Activated CD4-positive, alpha-beta T cell treated with anti-CD3 and anti-CD28 coated beads, Interleukin-2, amount 50 U/mL, for 1 hour (primary cell): ENCODE measurements around the gene SYTL3.

Experiments used
- DNase-seq: peaks from one replicate; pipeline ENCODE4 v3.0.0-alpha.2; 2020

The SYTL3 gene

DNA sequence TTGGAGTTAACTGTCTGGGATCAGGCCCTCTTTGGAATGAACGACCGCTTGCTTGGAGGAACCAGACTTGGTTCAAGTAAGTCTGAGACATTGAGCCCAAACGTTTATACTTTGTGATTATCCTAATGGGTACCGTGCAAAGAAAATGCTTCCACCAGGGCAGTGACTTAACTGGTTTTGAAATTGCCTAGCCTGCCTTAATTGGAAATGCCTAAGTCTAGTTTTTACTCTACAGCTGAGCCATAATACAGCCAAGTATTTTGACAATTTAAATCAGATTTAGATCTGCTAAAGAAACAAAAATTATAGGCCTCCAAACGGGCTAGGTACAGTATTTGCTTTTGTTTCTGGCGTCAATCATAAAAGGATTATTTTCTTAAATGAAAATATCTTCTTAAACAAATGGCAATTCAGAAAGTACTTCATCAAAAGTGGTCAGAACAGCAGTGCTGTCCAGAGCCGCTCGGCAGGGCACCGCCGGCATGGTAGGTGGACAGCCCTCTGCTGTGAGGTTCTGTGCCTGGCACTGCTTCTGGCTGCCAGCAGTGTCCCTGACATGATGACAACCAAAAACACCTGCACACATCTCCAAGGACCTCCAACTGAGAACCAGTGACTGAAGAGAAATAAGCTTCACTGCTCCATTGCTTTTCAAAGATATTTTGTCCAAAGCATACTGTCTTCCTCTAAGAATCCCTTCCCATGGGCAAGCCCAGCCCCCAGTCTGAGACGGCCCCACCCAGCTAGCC is 113.8 kb downstream of the SYTL3 start:
- DNase-seq, result peak; percentile 24

DNA sequence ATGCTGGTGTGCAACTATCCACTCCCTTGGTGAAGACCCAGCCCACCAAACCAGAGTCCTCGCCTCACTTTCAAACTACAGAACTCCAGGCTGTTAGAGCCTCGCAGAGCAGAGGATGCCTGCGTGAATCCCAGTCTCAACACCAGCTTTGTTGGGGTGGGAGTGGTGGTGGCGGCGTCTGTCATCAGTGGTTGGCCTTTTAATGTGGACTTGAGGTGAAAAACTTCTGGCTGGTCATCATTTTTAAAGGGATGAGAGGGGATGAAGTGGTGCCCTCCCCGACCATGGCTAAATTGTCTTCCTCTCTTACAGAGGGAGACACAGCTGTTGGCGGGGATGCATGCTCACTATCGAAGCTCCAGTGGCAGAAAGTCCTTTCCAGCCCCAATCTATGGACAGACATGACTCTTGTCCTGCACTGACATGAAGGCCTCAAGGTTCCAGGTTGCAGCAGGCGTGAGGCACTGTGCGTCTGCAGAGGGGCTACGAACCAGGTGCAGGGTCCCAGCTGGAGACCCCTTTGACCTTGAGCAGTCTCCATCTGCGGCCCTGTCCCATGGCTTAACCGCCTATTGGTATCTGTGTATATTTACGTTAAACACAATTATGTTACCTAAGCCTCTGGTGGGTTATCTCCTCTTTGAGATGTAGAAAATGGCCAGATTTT is 114.5 kb downstream of the SYTL3 start:
- peak; percentile 35 for DNase-seq

DNA sequence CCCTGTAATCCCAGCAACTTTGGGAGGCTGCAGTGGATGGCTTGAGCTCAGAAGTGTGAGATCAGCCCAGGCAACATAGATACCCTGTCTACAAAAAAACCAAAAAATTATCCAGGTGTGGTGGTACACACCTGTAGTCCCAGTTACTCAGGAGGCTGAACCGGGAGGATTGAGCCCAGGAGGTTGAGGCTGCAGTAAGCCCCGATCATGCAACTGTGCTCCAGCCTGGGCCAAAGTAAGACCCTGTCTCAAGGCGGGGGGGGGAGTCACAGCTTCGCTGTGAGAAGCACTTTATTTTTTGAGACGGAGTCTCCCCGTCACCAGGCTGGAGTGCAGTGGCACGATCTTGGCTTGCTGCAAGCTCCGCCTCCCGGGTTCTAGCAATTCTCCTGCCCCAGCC is 115.1 kb downstream of the SYTL3 start:
- DNase-seq, result peak; percentile 41

DNA sequence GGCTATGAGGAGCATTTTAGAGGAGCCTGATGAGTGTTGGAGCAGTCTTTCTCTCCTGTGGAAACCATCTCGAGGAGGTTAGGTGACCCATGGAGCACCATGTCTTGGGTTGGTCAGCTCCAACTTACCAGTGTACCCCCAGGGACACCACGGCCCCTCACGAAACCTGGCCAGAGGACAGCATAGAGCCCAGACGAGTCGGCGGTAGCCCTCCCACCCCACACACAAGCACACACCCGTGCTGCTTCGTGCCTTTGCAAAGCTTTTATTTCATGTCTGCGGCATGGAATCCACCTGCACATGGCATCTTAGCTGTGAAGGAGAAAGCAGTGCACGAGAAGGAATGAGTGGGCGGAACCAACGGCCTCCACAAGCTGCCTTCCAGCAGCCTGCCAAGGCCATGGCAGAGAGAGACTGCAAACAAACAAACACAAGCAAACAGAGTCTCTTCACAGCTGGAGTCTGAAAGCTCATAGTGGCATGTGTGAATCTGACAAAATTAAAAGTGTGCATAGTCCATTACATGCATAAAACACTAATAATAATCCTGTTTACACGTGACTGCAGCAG is 115.7 kb downstream of the SYTL3 start:
- peak; percentile 26 for DNase-seq

DNA sequence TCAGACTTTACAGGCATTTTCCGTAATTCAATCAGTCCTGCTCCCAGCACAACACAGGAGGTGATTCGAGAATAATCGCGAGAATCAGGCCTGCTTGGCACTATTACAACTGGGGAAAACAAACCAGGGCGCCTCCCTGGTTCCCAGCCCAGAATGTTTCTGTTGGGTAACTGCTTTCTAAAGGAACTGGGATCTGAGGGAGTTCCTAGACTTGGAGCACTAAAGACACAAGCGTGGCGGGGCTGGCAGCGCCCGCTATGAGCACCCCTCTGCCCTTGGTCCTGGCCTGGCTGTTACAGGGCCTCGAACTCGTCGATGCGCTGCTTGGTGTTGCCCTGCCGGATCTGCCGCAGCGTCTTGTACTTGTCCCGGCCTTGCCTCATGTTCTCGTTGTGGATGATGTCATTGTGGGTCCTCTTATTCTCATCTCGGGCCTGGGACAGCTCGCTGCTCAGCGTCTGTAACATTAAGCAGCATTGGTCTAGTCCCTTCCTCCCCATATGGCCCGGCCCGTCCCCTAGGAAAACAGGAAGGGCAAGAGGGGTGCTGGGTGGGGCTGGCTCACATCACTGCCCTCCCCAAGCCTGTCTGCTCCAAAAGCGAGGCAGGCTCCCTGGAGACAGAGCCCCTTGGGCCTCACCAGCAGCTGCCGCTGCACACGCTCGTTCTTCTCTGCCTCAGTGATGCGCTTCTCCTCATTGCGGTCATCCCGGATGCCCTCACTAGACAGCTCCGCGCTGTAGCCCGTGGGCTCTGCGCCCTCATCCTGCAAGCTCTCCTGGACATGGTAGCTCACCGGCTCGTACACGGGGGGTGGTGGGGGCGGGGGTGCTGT is 117.0 kb downstream of the SYTL3 start:
- no peak for DNase-seq

DNA sequence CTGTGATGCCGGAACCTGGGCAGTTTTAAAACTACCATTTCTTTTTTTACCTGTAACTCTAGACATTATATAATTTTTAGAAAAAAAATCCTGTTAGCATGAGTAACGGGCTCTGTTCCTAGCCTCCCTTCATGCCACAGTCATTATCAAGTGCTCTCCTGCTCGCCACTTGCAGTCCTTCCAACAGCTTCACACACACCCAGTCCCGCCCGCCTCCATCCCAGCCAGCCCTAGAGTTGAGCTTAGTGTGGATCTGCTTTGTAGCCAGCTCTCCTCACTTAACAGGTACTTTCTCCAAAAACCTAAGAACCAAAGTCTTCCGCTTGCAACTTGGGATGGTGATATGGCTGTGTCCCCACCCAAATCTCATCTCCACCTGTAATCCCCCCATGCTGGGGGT is 117.9 kb downstream of the SYTL3 start:
- DNase-seq, result no peak

DNA sequence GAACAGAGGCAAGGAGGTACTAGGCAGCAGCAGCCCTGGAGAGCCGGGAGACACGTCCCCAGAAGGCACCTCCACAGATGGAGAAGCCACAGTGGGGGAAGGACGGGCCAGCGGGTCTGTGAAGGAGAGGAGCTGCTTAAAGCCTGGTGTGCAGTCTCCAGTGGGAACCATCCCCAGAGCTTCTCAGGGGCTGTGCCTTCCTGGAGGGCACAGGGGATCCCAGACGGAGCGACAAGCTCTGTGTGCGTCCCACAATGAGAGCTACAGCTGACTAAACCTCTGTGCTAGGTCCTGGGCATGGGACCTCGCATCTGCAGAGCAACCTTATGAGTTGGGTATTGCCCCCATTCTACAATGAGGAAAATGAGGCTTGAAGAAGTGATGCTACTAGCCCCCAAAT is 118.6 kb downstream of the SYTL3 start:
- no peak for DNase-seq

DNA sequence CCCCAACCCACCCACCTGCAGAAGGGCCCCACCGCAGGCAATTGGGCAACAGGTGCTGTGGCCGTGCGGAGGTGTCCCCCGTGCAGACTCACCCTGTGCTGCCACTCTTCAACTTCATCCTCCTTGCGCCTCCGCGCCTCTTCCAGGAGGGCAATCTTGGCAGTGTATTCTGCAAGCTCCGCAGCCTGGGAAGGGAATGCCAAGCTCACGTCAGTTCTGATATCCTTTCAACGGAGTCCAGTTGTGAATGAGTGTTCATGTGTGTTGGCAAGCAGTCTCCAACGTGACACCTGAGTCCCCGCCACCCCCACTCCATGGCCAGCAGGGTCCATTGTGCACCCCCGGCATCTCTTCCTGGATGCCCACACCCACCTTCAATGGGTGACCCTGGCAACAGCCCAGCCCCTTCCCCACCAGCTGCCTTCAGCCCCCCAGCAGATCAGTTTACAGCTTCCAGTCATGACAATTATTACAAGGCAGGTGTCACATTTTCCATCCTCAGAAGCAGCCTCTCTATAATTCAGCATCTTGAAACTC is 119.4 kb downstream of the SYTL3 start:
- DNase-seq, result no peak

DNA sequence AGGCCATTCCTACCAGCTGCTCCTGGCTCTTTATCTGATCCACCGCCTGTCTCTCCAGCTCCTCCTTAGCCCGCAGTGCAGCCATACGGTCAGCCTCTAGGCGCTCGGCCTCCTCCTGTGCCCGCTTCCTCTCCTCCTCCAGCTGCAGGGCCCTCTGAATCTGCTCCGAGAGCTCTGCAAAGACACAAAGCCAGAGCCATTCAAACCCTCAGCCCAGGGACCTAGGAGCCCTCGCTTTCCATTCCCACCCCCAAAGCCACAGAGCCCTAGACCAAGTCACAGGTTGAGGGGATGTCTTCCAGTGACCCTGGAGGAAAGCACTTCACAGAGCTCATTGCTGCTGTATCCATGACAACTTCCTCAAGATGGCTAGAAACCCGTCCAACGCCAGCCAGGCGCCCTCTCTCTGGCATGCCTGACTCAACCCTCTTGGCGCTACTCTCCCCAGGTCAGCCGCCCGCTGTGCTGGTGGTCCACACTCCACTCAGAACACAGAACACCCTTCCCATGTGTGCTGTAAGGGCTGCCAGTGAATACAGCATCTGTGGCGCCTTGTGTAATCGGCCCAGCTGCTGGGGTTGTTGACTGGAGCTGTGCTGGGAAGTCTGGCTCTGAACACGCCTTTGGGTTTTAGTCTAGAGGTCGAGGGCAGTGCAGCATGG is 120.0 kb downstream of the SYTL3 start:
- DNase-seq, result no peak

DNA sequence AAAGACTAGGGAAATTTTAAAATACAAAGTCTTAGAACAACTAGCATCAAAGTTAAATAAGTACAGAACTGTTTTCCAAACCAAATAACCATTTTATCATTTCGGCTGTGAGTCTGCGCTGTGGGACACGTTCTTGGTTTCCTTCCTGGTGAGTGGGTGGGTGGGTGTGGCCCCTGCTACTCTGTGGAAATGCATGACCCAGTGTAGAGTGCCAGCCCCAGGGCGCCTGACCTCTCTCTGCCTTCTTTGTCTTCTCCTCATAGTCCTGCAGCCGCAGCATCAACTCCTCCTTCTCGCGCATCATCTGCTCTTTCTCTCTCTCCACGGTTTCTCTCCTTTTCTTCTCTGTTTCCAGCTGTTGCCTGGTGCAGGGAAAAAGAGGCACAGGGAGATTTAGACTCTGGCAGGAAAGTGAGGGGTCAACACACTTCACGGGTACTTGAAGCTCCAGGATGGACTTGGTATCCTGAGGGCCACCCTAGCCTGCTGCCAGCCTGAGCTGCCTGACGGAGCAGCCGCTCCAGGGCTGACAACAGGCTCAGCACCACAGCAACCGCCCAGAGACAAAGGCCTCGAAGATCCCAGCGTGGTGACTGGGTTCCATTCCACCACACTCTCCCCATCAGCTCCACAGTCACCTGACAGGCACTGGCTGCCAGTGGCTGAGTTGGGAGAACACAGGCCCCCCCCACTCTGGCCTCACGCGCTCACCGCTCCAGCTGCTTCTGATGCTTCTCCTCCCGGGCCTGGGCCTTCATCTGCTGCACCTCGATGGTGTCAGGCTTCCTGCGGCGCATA is 120.9 kb downstream of the SYTL3 start:
- no peak for DNase-seq

DNA sequence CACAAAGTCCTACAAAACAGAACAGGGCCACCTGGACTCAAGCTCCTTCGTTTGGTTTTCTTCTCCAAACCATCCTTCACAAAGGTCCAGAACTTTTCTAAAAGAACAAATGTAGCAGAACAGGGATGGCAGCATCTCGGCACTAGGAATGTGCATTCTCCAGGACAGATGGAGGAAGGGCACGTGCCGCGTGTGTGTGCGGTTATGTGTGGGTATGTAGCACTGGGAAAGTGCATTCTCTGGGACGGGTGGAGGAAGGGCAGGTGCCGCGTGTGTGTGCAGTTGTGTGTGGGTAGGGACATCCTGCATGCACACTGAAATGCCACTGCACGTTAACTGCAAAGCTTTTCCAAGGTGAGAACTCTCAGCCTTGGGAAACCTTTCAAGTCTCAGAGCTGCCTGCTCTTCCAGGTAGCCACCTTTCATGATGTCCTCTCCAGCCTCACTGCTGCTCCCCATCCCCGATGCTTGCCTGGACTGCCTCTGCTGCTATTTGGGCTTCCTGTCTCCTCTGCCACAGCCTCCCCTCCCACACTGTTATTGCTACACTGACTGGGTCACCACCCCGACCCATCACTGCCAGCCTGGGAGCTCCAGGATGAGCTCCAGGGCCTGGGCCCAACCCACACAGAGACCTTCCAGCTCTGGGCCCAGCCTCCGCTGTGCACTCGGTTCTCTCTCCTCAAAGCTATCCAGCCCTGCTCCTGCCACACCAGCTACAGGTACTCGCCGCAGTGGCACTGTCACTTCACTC is 121.7 kb downstream of the SYTL3 start:
- no peak for DNase-seq

DNA sequence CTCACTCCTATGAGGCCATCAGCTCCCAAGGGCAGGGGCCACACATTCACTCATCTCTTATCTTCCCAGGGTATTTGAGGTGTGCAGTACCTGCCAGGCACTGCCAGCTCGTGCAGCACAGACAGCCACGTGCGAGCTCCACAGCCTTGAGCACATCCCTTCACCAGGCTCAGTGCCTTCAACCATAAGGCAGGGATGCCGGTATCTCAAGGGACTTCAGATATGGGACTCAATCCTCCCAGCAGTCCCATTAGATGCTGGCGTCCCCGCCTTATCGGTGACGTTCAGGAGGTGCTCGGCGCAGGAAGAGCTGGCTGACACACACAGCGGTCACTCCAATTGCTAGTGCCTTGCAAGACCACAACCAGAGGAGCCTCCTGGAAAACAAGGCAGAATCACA is 122.3 kb downstream of the SYTL3 start:
- no peak for DNase-seq

DNA sequence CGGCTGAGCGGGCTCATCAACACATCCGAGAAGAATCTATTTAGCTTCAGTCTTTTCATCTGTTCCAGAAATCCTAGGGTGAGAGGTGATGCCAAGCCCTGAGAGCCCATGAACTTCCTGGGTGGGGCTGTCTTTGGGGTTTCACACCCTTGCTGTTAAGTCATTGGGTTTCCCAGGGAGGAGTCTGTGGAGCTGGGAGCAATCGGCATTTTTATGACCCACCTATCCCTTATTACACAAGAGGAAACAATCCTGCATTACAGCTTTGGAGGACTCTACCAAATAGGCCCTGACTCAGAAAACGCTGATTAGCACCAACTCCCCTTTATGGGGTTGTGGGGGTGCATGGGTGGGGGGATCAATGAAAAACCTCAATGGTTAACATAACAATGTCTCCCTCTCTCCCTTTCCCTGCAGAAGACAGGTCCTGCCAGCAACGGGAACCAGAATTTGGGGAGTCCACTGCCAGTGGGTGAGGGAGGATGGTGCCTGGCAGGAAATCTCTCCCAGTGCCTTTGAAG is 123.1 kb downstream of the SYTL3 start:
- DNase-seq, result no peak

DNA sequence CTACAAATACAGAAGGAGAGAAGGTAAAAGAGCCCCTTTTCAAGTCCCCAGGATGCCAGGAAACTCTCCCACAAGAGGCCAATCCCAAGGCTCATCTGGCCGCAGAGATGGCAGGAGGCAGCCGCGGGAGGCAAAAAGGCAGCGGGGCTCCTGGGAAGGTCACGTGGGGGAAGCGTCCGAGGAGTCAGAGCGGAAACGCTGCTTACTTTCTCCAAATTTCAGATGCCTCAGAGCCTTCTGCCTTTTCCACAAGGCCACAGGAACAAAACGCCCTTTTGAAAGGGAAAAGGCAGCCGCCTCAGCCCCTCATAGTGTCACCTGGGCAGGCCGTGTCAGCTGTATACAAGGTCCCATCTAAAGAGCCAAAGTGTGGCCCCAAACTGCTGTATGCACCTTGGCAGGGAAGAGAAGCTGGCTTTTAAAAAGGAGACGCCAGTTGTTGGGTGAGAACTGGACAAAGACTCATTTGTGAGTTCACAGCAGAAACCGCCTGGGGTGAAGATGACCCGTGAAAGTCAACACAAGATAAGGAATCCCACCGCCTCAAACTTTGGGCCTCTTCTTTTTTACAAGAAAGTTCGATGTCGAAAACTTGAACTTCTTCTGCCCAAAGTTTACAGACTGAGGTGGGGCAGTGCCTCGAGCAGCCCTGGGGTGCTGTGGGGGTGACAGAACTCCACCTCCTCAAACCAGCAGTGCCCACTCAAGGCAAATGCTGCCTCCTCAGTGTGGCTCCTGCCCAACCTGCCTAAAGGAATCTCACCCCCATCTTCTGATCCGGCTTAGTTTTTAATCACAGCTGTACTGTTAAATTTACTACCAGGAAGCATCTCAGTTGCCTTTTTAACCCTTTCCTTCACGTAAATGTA is 124.0 kb downstream of the SYTL3 start:
- no peak for DNase-seq

DNA sequence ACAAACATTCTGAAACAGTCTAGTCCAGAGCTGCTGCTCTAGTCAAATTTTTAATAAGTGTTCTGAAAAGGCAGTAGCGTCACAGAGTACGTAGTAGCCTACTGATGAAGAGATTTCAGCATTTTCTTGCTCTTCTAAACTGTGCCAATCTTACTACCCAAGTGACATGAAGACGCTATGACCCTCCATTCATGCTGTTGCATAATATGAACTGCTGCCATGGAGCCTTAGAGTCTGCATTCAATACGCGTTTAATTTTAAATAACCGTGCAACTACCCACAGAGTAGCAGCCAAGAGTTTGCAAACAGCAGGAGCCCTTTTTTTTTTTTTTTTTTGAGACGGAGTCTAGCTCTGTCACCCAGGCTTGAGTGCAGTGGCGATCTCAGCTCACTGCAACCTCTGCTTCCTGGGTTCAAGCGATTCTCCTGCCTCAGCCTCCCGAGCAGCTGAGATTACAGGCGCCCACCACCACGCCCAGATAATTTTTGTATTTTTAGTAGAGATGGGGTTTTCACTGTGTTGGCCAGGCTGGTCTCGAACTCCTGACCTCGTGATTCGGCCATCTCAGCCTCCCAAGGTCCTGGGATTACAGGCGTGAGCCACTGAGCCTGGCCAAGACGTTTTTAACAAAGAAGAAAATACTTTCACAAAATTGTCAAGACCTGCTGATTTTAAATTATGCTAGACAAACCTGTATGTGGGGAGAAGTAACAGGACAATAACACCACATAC is 125.0 kb downstream of the SYTL3 start:
- no peak for DNase-seq

DNA sequence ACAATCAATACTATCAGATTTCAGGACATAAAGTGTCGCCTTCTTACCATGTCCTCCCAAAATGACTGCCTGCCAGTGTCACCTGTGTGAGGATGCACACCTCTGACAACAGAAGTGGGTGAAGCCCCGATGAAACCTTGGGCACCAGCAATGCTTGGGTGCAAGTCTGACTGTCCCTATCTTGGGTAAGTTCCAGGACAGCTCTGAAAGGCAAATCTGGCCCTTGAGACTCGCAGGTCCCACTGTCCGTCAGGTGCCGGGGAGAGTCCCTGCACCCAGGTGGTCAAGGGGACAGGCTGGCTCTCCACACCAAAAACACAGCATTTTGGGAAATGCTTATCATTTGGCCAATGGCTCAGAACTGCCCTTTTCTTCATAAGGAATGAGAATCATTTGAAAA is 126.0 kb downstream of the SYTL3 start:
- no peak for DNase-seq

DNA sequence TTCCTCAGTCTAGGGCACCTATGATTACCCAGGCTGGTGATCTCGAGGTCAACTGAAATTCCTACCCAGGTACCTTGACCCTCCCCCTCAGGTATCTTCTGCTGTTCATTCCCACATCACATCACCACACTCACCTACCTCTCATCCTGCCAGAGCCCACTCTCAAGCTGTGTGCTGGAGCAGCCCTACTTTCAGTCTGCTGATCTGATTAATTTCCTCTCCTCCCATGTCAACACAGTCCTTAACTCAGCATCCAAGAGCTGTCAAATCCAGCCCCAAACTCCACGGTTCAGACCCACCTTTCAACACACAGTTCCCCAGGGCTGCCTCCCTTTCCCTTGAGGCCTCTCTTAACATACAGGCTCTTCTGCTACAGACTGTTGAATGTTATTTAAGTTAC is 126.9 kb downstream of the SYTL3 start:
- DNase-seq, result no peak

DNA sequence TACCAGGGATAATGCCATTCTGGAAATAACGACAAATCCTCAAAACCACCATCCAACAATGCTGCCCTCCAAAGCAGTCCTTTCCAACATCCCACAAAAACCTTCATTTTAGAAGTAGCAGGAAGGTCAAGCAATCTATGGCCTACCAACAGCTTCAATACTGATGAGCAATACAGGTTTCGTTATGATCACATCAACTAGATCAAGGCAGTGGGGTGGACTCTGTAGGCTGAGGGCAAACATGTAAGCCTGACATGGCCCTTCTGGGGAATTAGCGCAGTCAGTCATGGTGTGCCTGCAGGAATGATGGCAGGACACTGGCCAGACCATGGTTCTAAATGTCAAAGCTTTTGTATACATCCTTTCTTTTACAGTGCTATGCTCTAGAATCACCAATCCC is 127.7 kb downstream of the SYTL3 start:
- DNase-seq, result no peak

DNA sequence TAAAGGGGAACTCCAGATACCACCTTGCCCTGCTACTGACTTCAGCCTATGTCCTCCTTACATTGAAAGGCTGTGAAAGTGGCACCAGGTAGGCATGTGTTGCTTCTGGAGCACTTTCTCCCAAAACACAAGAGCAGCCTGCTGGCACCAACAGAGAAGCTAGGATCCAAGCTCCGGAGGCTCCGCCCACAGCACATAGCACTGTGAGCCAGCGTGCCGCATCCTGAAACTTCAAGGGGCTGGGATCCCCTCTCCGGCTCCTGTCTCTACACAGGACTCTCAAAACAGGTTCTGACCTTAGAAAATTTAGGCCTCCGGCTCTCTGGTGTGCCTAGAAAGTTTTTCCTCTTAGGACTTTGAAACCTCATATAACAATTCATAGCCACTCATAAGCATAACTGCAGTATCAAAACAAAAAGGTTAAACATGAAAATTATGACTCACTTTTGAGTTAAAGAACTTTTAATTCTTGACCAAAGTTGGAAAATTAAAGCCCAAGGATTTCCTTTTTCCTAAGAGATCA is 128.2 kb downstream of the SYTL3 start:
- DNase-seq, result no peak
